Esophagus squamous epithelium (tissue), 4 donors: Measurements from ENCODE around the gene NCAPH2.

Source experiments
- CTCF ChIP-seq, 6 experiments: fragments of 450-650 bp in 4 of 6; fragments of 200-600 bp in 2 of 6; sonication (generic) in 2 of 6; IDR thresholded peaks; one replicate each; pipeline ENCODE4 v1.5.1; 2016 to 2019; ENCODE audit warnings: antibody characterized with exemption in 6 of 6, mild to moderate bottlenecking in 4 of 6, moderate library complexity in 4 of 6
- POLR2A ChIP-seq, 4 donors: fragments of 450-650 bp; IDR thresholded peaks; one replicate each; pipeline ENCODE4 v1.6.1; 2017; ENCODE audit warnings: antibody characterized with exemption in 4 of 4, mild to moderate bottlenecking in 4 of 4, moderate library complexity in 3 of 4

- TF ChIP-seq CTCF (IDR thresholded peaks at IDR 0.05) (no peak), POLR2A (IDR thresholded peaks at IDR 0.05) (no peak)
Observed at GRCh38 chr22:50564289-50564688, 56.3 kb downstream of the NCAPH2 start.
